ENCODE data around the gene TUBB4B. TPM values are rescaled to one million over a fixed set of nuclear protein-coding genes. Genes with fewer than 3 reads are reported as not detected.

TUBB4B gene
- polyA plus RNA-seq, 2 of the 4 experiments (the other 2 are of a cell fraction), result 256 to 671 TPM

GRCh38 chr9:137218754-137219271 lies 22.3 kb upstream of the TUBB4B start (continued):
- TF ChIP-seq HMGXB4 (CRISPR knock-in tag; IDR thresholded peaks at IDR 0.05; ENCODE audit: borderline replicate concordance), result no peak
- TF ChIP-seq ELK1 (IDR thresholded peaks at IDR 0.05; ENCODE audit: low read depth, low read length), result no peak
- TF ChIP-seq EHF (CRISPR knock-in tag; IDR thresholded peaks at IDR 0.05), result no peak
- no peak for TF ChIP-seq REST (IDR thresholded peaks at IDR 0.05)
- TF ChIP-seq MAFK (IDR thresholded peaks at IDR 0.05; ENCODE audit: partially characterized antibody), result no peak
- TF ChIP-seq CEBPB (IDR thresholded peaks at IDR 0.05), result no peak
- TF ChIP-seq BCL3 (IDR thresholded peaks at IDR 0.05), result 0 out of 3 replicates have a peak, but pooled peaks have one; percentile 18
- TF ChIP-seq HEYL (CRISPR knock-in tag; IDR thresholded peaks at IDR 0.05), result no peak
- TF ChIP-seq HOXB13 (CRISPR knock-in tag; IDR thresholded peaks at IDR 0.05; ENCODE audit: low read depth), result no peak
- no peak for TF ChIP-seq FOXS1 (CRISPR knock-in tag; IDR thresholded peaks at IDR 0.05)
- TF ChIP-seq HOXA7 (CRISPR knock-in tag; IDR thresholded peaks at IDR 0.05), result no peak
- no peak for TF ChIP-seq ESRRA (IDR thresholded peaks at IDR 0.05; ENCODE audit: borderline replicate concordance, low read length)
- TF ChIP-seq USF2 (IDR thresholded peaks at IDR 0.05), result no peak
- no peak for TF ChIP-seq CBX2 (IDR thresholded peaks at IDR 0.05; ENCODE audit: borderline replicate concordance, low read depth)
- TF ChIP-seq MYC (IDR thresholded peaks at IDR 0.05; ENCODE audit: borderline replicate concordance, low read length), result no peak
- no peak for TF ChIP-seq RARB (CRISPR knock-in tag; IDR thresholded peaks at IDR 0.05)
- no peak for TF ChIP-seq NFE2L2 (conservative IDR thresholded peaks at IDR 0.05; ENCODE audit: low read length)
- peak; percentile 59 for TF ChIP-seq MAX (IDR thresholded peaks at IDR 0.05)
- 0 out of 2 replicates have a peak, but pooled peaks have one; percentile 10 for TF ChIP-seq GATA3 (IDR thresholded peaks at IDR 0.05; ENCODE audit: borderline replicate concordance)
- no peak for TF ChIP-seq PHF8 (IDR thresholded peaks at IDR 0.05; ENCODE audit: borderline replicate concordance, low read depth)
- no peak for TF ChIP-seq RNF2 (IDR thresholded peaks at IDR 0.05; ENCODE audit: borderline replicate concordance, low read depth)

Measured in A549 (cell line).